ENCODE data around the gene PRCP. TPM values are rescaled to one million over a fixed set of nuclear protein-coding genes. Genes with fewer than 3 reads are reported as not detected.

Gene PRCP
- total and polyA plus RNA-seq, 2 donors (not counting 3 experiments of a cell fraction or from before 2014, with no cell fraction given) = 170 to 277 TPM

- intact Hi-C loops (cut with micrococcal nuclease) = no loop called here
- DNase-seq (ENCODE audit: low read depth, low spot score) = peak; percentile 27
These were observed 76.3 kb downstream of the PRCP start for GRCh38 chr11:82823647-82824619.

GRCh38 chr11:82818409-82819043, 81.7 kb downstream of the PRCP start:
- H3K79me2 ChIP-seq (ENCODE audit: control insufficient read depth, insufficient read depth, low read length) = no peaks in the 10 kb centered on the region
- H3K9me3 ChIP-seq (replicated peaks; ENCODE audit: control insufficient read depth, insufficient read depth, low read length) = no peaks in the 10 kb centered on the region
- no peaks in the 10 kb centered on the region for H3K4me1 ChIP-seq (ENCODE audit: control insufficient read depth, extremely low read depth, insufficient read depth, low read length)
- no peak overlapping the region for H3K4me2 ChIP-seq (ENCODE audit: insufficient read depth, low read length)
- H3K27me3 ChIP-seq (ENCODE audit: control insufficient read depth in 2 of 2, insufficient read depth in 2 of 2, low read length in 2 of 2) = no peaks in the 10 kb centered on the region
- no peak overlapping the region for H2AFZ ChIP-seq (ENCODE audit: low read depth, low read length)
- FAIRE-seq (no peak), DNase-seq (ENCODE audit: low read depth, low spot score) (no peak)
- no peak overlapping the region for H3K27ac ChIP-seq (ENCODE audit: insufficient read depth, low read depth, low read length)
- no peaks in the 10 kb centered on the region for H4K20me1 ChIP-seq (replicated peaks; ENCODE audit: control insufficient read depth, extremely low read depth, insufficient read depth, low read length)
- ChIA-PET CTCF (interaction anchor here (0.9 to 1.3 kb wide), 2 partner anchors 25 to 43 kb away, joined by 4 to 8 read pairs; no protein-coding TSS in a partner anchor), POLR2A (no interaction called here)
- dilution Hi-C loops (cut with MboI; ENCODE audit: extremely low pct_ligation_motif_present, low sequenced_read_pairs) = no loop called here
- BruUV-seq (replicated peaks) = no TSS peak
- intact Hi-C loops (cut with micrococcal nuclease) = loop anchor here (5.0 kb wide), 1 partner anchor 34 kb away; no protein-coding TSS in a partner anchor
- no peak overlapping the region for H3K9ac ChIP-seq (replicated peaks; ENCODE audit: extremely low read depth, insufficient read depth, low read length)
- H3K36me3 ChIP-seq (ENCODE audit: control insufficient read depth in 2 of 2, extremely low read depth in 1 of 2, insufficient read depth in 2 of 2, low read length in 2 of 2) = no peaks in the 10 kb centered on the region
- H3K9me1 ChIP-seq (replicated peaks; ENCODE audit: control insufficient read depth, extremely low read depth, insufficient read depth, low read length) = no peaks in the 10 kb centered on the region
- H3K4me3 ChIP-seq (replicated peaks in 1 of 3; ENCODE audit: insufficient read depth in 1 of 3, low read depth in 1 of 3, low read length in 3 of 3) = no peak overlapping the region
- TF ChIP-seq POLR2AphosphoS5 (IDR thresholded peaks at IDR 0.05; ENCODE audit: insufficient read depth, low read depth, low read length) = no peak
- TF ChIP-seq EZH2 (IDR thresholded peaks at IDR 0.05; ENCODE audit: borderline replicate concordance, low read depth, low read length, severe bottlenecking) = no peak
- TF ChIP-seq JUN (IDR thresholded peaks at IDR 0.05; ENCODE audit: borderline replicate concordance, insufficient read depth, insufficient read length, low read depth) = no peak
- no peak for TF ChIP-seq FOS (IDR thresholded peaks at IDR 0.05; ENCODE audit: borderline replicate concordance, insufficient read depth, low read length)
- TF ChIP-seq GATA2 (IDR thresholded peaks at IDR 0.05; ENCODE audit: insufficient read depth, insufficient read length, low read depth, low read length) = no peak
- no peak for TF ChIP-seq POLR2A (IDR thresholded peaks at IDR 0.05; ENCODE audit: low read depth, low read length)
- TF ChIP-seq, protein P1, sequence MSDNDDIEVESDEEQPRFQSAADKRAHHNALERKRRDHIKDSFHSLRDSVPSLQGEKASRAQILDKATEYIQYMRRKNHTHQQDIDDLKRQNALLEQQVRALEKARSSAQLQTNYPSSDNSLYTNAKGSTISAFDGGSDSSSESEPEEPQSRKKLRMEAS (IDR thresholded peaks at IDR 0.05; ENCODE audit: insufficient read depth, insufficient read length) = no peak
- no peak for TF ChIP-seq MYC (IDR thresholded peaks at IDR 0.05; ENCODE audit: low read depth, low read length)
- no peak for TF ChIP-seq CTCF (IDR thresholded peaks at IDR 0.05; ENCODE audit: extremely low read depth in 1 of 2, insufficient read depth in 1 of 2, low read depth in 1 of 2, low read length in 2 of 2)

More at GRCh38 chr11:82823647-82824619, 76.3 kb downstream of the PRCP start:
- BruUV-seq (replicated peaks) = no TSS peak
- Histone ChIP-seq H3K9ac (replicated peaks; ENCODE audit: extremely low read depth, insufficient read depth, low read length) (no peak overlapping the region), H3K79me2 (ENCODE audit: control insufficient read depth, insufficient read depth, low read length) (no peaks in the 10 kb centered on the region), H3K4me1 (ENCODE audit: control insufficient read depth, extremely low read depth, insufficient read depth, low read length) (peaks cover 3% of the 10 kb centered on the region), H3K4me3 (replicated peaks in 1 of 3; ENCODE audit: insufficient read depth in 1 of 3, low read depth in 1 of 3, low read length in 3 of 3) (no peak overlapping the region), H3K27me3 (ENCODE audit: control insufficient read depth in 2 of 2, insufficient read depth in 2 of 2, low read length in 2 of 2) (no peaks in the 10 kb centered on the region), H4K20me1 (replicated peaks; ENCODE audit: control insufficient read depth, extremely low read depth, insufficient read depth, low read length) (no peaks in the 10 kb centered on the region), H3K27ac (ENCODE audit: insufficient read depth, low read depth, low read length) (peak overlapping the region; percentile 3), H2AFZ (ENCODE audit: low read depth, low read length) (no peak overlapping the region), H3K9me3 (replicated peaks; ENCODE audit: control insufficient read depth, insufficient read depth, low read length) (no peaks in the 10 kb centered on the region), H3K9me1 (replicated peaks; ENCODE audit: control insufficient read depth, extremely low read depth, insufficient read depth, low read length) (no peaks in the 10 kb centered on the region), H3K4me2 (ENCODE audit: insufficient read depth, low read length) (no peak overlapping the region), H3K36me3 (ENCODE audit: control insufficient read depth in 2 of 2, extremely low read depth in 1 of 2, insufficient read depth in 2 of 2, low read length in 2 of 2) (peaks cover 0 to 3% of the 10 kb centered on the region in 2 experiments)
- dilution Hi-C loops (cut with MboI; ENCODE audit: extremely low pct_ligation_motif_present, low sequenced_read_pairs) = no loop called here
- no peak for FAIRE-seq
- ChIA-PET CTCF (interaction anchor here (0.5 to 2.0 kb wide), 4 partner anchors 9 to 48 kb away, joined by 3 to 8 read pairs (median 3); no protein-coding TSS in a partner anchor), POLR2A (interaction anchor here (0.5 kb wide), 1 partner anchor 31 kb away, joined by 7 read pairs; no protein-coding TSS in a partner anchor)
- TF ChIP-seq GATA2 (IDR thresholded peaks at IDR 0.05; ENCODE audit: insufficient read depth, insufficient read length, low read depth, low read length) = no peak

Measured in endothelial cell of umbilical vein (primary cell).